Activated CD4-positive, alpha-beta T cell treated with anti-CD3 and anti-CD28 coated beads for 36 hours (primary cell): ENCODE results near the gene LRCH1. TPM values are rescaled to one million over a fixed set of nuclear protein-coding genes. Genes with fewer than 3 reads are reported as not detected.
"Not testable (repeated sequence)": the region's sequence is repeated elsewhere in the genome, so short reads cannot be mapped to it uniquely, and the experiment has no call there.

ENCODE experiments used
- ATAC-seq: fragments of 200-7000 bp; cut with Tn5 transposase; one replicate; pipeline ENCODE4 v1.10.0; 2021; ENCODE audit warnings: mild to moderate bottlenecking, moderate library complexity
- CTCF ChIA-PET: fragments of 350-600 bp; sonication (Branson Sonifier 250); formaldehyde crosslinking; loops from one replicate; lab custom pipeline; 2021; ENCODE audit warnings: antibody characterized with exemption; lab: Charles Lee
- POLR2A ChIA-PET: fragments of 350-600 bp; sonication (Branson Sonifier 250); formaldehyde crosslinking; loops from one replicate; lab custom pipeline; 2021; ENCODE audit warnings: antibody characterized with exemption, inconsistent platforms; lab: Charles Lee
- DNase-seq: peaks from one replicate; pipeline ENCODE4 v3.0.0-alpha.2; 2020
- H3K27ac Mint-ChIP-seq: one replicate; pipeline ENCODE4 v1.8.0; 2021; ENCODE audit warnings: mixed read lengths
- H3K27me3 Mint-ChIP-seq: one replicate; pipeline ENCODE4 v1.8.0; 2021; ENCODE audit warnings: mixed read lengths
- H3K36me3 Mint-ChIP-seq: one replicate; pipeline ENCODE4 v1.8.0; 2021; ENCODE audit warnings: low read depth, mixed read lengths
- H3K4me1 Mint-ChIP-seq: one replicate; pipeline ENCODE4 v1.8.0; 2021; ENCODE audit warnings: mixed read lengths
- H3K4me3 Mint-ChIP-seq: one replicate; pipeline ENCODE4 v1.8.0; 2021; ENCODE audit warnings: mild to moderate bottlenecking, moderate library complexity, mixed read lengths
- H3K9me3 Mint-ChIP-seq: one replicate; pipeline ENCODE4 v1.8.0; 2021; ENCODE audit warnings: low read depth, mixed read lengths
- intact Hi-C, 2 experiments: fragments of 100-400 bp; cut with DNase I in 1 of 2; cut with micrococcal nuclease in 1 of 2; formaldehyde crosslinking; loops; one replicate each; pipeline versions ENCODE4 v1.14.2 to v1.15.1; 2022 to 2024; cut with DNase I, micrococcal nuclease
- total RNA-seq, 2 experiments: library from RNA; stranded (reverse); gene quantifications; one replicate each; pipeline ENCODE4 v1.2.3, GENCODE V29; 2021

Gene LRCH1
- total RNA-seq, 2 experiments from 2014 or later: 14.8 to 16.4 TPM

- no peaks in the 10 kb centered on the region for H3K9me3 Mint-ChIP-seq
- no peaks in the 10 kb centered on the region for H3K27me3 Mint-ChIP-seq
- no peak for DNase-seq
- CTCF ChIA-PET: no interaction called here
- POLR2A ChIA-PET: no interaction called here
- H3K4me3 Mint-ChIP-seq: no peak overlapping the region
- peaks cover 22% of the 10 kb centered on the region for H3K36me3 Mint-ChIP-seq
- no peak for ATAC-seq
- intact Hi-C loops: no loop called here
- no peak overlapping the region for H3K27ac Mint-ChIP-seq
- H3K4me1 Mint-ChIP-seq: no peaks in the 10 kb centered on the region
These were observed 190.2 kb downstream of the LRCH1 start for GRCh38 chr13:46743191-46743590.

GRCh38 chr13:46745062-46745461 is 192.1 kb downstream of the LRCH1 start:
- DNase-seq (no peak), ATAC-seq (no peak)
- H3K9me3 Mint-ChIP-seq: no peaks in the 10 kb centered on the region
- H3K4me1 Mint-ChIP-seq: peaks cover 4% of the 10 kb centered on the region
- ChIA-PET CTCF (interaction anchor here (0.6 kb wide), 1 partner anchor 1580 kb away, joined by 3 read pairs; no protein-coding TSS in a partner anchor), POLR2A (interaction anchor here (0.6 kb wide), 1 partner anchor 22 kb away, joined by 3 read pairs; no protein-coding TSS in a partner anchor)
- no peak overlapping the region for H3K4me3 Mint-ChIP-seq
- no peaks in the 10 kb centered on the region for H3K27me3 Mint-ChIP-seq
- intact Hi-C loops: no loop called here
- no peak overlapping the region for H3K27ac Mint-ChIP-seq
- H3K36me3 Mint-ChIP-seq: peaks cover 20% of the 10 kb centered on the region

- ChIA-PET CTCF (no interaction called here), POLR2A (no interaction called here)
- intact Hi-C loops: no loop called here
- ATAC-seq (no peak), DNase-seq (no peak)
- no peaks in the 10 kb centered on the region for H3K9me3 Mint-ChIP-seq
- peaks cover 23% of the 10 kb centered on the region for H3K36me3 Mint-ChIP-seq
- H3K27ac Mint-ChIP-seq: no peak overlapping the region
- H3K27me3 Mint-ChIP-seq: no peaks in the 10 kb centered on the region
- H3K4me3 Mint-ChIP-seq: no peak overlapping the region
- peaks cover 9% of the 10 kb centered on the region for H3K4me1 Mint-ChIP-seq
These were observed 192.7 kb downstream of the LRCH1 start for GRCh38 chr13:46745706-46746105.

GRCh38 chr13:46747031-46747820 is 194.3 kb downstream of the LRCH1 start:
- H3K36me3 Mint-ChIP-seq: peaks cover 23% of the 10 kb centered on the region
- H3K27ac Mint-ChIP-seq: no peak overlapping the region
- H3K4me1 Mint-ChIP-seq: peaks cover 22% of the 10 kb centered on the region
- H3K27me3 Mint-ChIP-seq: no peaks in the 10 kb centered on the region
- no peaks in the 10 kb centered on the region for H3K9me3 Mint-ChIP-seq
- DNase-seq (no peak), ATAC-seq (no peak)
- intact Hi-C loops: no loop called here
- ChIA-PET CTCF (no interaction called here), POLR2A (no interaction called here)
- no peak overlapping the region for H3K4me3 Mint-ChIP-seq

GRCh38 chr13:46748300-46748699 is 195.3 kb downstream of the LRCH1 start:
- Mint-ChIP-seq H3K4me1 (peaks cover 22% of the 10 kb centered on the region), H3K27ac (no peak overlapping the region), H3K36me3 (peaks cover 23% of the 10 kb centered on the region), H3K9me3 (no peaks in the 10 kb centered on the region), H3K4me3 (no peak overlapping the region), H3K27me3 (no peaks in the 10 kb centered on the region)
- CTCF ChIA-PET: interaction anchor here (0.6 kb wide), 1 partner anchor 260 kb away, joined by 3 read pairs; no protein-coding TSS in a partner anchor
- no peak for ATAC-seq
- no peak for DNase-seq
- intact Hi-C loops: no loop called here
- POLR2A ChIA-PET: no interaction called here

- peaks cover 22% of the 10 kb centered on the region for H3K4me1 Mint-ChIP-seq
- peaks cover 23% of the 10 kb centered on the region for H3K36me3 Mint-ChIP-seq
- no peak overlapping the region for H3K27ac Mint-ChIP-seq
- H3K9me3 Mint-ChIP-seq: no peaks in the 10 kb centered on the region
- intact Hi-C loops: no loop called here
- no peak for DNase-seq
- ChIA-PET POLR2A (no interaction called here), CTCF (no interaction called here)
- no peaks in the 10 kb centered on the region for H3K27me3 Mint-ChIP-seq
- H3K4me3 Mint-ChIP-seq: no peak overlapping the region
- no peak for ATAC-seq
These were observed 197.0 kb downstream of the LRCH1 start for GRCh38 chr13:46749951-46750350.

GRCh38 chr13:46751811-46752635 is 199.1 kb downstream of the LRCH1 start:
- ChIA-PET CTCF (interaction anchor here (0.6 to 1.1 kb wide), 10 partner anchors 13 to 1993 kb away, joined by 3 to 4 read pairs (median 3); no protein-coding TSS in a partner anchor), POLR2A (no interaction called here)
- DNase-seq: peak; percentile 75
- H3K4me3 Mint-ChIP-seq: peak overlapping the region; percentile 20
- H3K9me3 Mint-ChIP-seq: no peaks in the 10 kb centered on the region
- H3K4me1 Mint-ChIP-seq: peaks cover 22% of the 10 kb centered on the region
- no peaks in the 10 kb centered on the region for H3K27me3 Mint-ChIP-seq
- H3K36me3 Mint-ChIP-seq: peaks cover 13% of the 10 kb centered on the region
- peak overlapping the region; percentile 62 for H3K27ac Mint-ChIP-seq
- intact Hi-C loops: no loop called here
- peak; percentile 97 for ATAC-seq

- POLR2A ChIA-PET: no interaction called here
These were observed 200.2 kb downstream of the LRCH1 start for GRCh38 chr13:46753137-46753536.

GRCh38 chr13:46753917-46754316 is 200.9 kb downstream of the LRCH1 start:
- H3K4me1 Mint-ChIP-seq: peaks cover 22% of the 10 kb centered on the region
- H3K27ac Mint-ChIP-seq: no peak overlapping the region
- H3K9me3 Mint-ChIP-seq: no peaks in the 10 kb centered on the region
- CTCF ChIA-PET: interaction anchor here (1.2 to 1.3 kb wide), 2 partner anchors 11 to 31 kb away, joined by 3 read pairs; no protein-coding TSS in a partner anchor
- intact Hi-C loops: no loop called here
- DNase-seq: no peak
- peaks cover 2% of the 10 kb centered on the region for H3K27me3 Mint-ChIP-seq
- ATAC-seq: no peak
- no peak overlapping the region for H3K4me3 Mint-ChIP-seq
- peaks cover 9% of the 10 kb centered on the region for H3K36me3 Mint-ChIP-seq
- POLR2A ChIA-PET: no interaction called here

More at GRCh38 chr13:46753137-46753536, 200.2 kb downstream of the LRCH1 start:
- Mint-ChIP-seq H3K27me3 (peaks cover 2% of the 10 kb centered on the region), H3K27ac (no peak overlapping the region), H3K4me1 (peaks cover 22% of the 10 kb centered on the region), H3K4me3 (no peak overlapping the region), H3K9me3 (no peaks in the 10 kb centered on the region), H3K36me3 (peaks cover 9% of the 10 kb centered on the region)
- ATAC-seq: no peak
- CTCF ChIA-PET: no interaction called here
- intact Hi-C loops: no loop called here
- no peak for DNase-seq

GRCh38 chr13:46754812-46755211 is 201.8 kb downstream of the LRCH1 start:
- no peak overlapping the region for H3K4me3 Mint-ChIP-seq
- ChIA-PET CTCF (interaction anchor here (1.2 to 1.3 kb wide), 2 partner anchors 10 to 30 kb away, joined by 3 read pairs; no protein-coding TSS in a partner anchor), POLR2A (no interaction called here)
- ATAC-seq: no peak
- no peak for DNase-seq
- intact Hi-C loops: no loop called here
- H3K27me3 Mint-ChIP-seq: peaks cover 2% of the 10 kb centered on the region
- peaks cover 20% of the 10 kb centered on the region for H3K4me1 Mint-ChIP-seq
- no peaks in the 10 kb centered on the region for H3K9me3 Mint-ChIP-seq
- no peak overlapping the region for H3K27ac Mint-ChIP-seq
- peaks cover 9% of the 10 kb centered on the region for H3K36me3 Mint-ChIP-seq

- CTCF ChIA-PET: not testable (repeated sequence)
- H3K4me1 Mint-ChIP-seq: peaks cover 16% of the 10 kb centered on the region
These were observed 202.5 kb downstream of the LRCH1 start for GRCh38 chr13:46755508-46755907.

More at GRCh38 chr13:46755508-46755907, 202.5 kb downstream of the LRCH1 start:
- H3K27ac Mint-ChIP-seq, DNase-seq, intact Hi-C loops, H3K27me3 Mint-ChIP-seq, H3K9me3 Mint-ChIP-seq, POLR2A ChIA-PET, H3K4me3 Mint-ChIP-seq, ATAC-seq, H3K36me3 Mint-ChIP-seq: not testable (repeated sequence)
